GM12872 (cell line): ENCODE measurements around the gene METTL2B.

Experiments used
- TF ChIP-seq, protein P1 (sequence below): IDR thresholded peaks from 3 replicates; pipeline ENCODE4 v1.5.1; 2011; ENCODE audit warnings: low read depth, mild to moderate bottlenecking, low read length, moderate library complexity; ENCODE audit not compliant: insufficient read depth

METTL2B gene

GRCh38 chr7:128459394-128459878, 17.1 kb upstream of the METTL2B start:
- TF ChIP-seq, protein P1, sequence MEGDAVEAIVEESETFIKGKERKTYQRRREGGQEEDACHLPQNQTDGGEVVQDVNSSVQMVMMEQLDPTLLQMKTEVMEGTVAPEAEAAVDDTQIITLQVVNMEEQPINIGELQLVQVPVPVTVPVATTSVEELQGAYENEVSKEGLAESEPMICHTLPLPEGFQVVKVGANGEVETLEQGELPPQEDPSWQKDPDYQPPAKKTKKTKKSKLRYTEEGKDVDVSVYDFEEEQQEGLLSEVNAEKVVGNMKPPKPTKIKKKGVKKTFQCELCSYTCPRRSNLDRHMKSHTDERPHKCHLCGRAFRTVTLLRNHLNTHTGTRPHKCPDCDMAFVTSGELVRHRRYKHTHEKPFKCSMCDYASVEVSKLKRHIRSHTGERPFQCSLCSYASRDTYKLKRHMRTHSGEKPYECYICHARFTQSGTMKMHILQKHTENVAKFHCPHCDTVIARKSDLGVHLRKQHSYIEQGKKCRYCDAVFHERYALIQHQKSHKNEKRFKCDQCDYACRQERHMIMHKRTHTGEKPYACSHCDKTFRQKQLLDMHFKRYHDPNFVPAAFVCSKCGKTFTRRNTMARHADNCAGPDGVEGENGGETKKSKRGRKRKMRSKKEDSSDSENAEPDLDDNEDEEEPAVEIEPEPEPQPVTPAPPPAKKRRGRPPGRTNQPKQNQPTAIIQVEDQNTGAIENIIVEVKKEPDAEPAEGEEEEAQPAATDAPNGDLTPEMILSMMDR, result peak; percentile 81

DNA sequence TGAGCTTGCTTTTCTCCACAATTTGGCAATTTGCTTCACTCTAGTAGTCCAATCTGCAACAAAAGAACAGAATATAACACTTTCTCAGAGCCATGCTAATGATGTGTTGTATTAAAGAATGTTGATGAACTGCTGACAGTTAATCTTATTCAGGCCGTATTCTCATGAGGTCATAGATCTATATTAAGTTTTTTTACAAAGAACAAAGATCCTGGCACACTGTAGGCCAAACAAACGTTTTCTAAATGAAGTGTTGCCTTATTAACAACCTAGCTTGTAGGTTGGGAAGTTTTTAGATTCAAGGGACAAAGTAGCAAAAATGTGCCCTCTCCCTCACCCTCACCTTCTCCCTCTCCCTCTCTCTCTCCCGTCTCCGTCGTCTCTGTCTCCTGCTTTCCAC, 14.1 kb upstream of the METTL2B start:
- TF ChIP-seq, protein P1, result no peak

DNA sequence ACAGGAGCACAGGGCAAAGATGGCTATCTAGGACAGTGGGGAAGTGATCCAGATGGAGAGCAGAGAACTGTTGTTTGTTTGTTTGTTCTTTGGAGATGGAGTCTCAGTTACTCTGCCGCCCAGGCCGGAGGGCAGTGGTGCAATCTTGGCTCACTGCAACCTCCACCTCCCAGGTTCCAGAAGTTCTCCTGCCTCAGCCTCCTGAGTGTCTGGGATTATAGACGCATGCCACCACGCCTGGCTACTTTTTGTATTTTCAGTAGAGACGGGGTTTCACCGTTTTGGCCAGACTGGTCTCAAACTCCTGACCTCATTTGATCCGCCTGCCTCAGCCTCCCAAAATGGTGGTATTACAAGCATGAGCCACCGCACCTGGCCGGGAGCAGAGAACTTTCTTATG, 20.9 kb downstream of the METTL2B start:
- TF ChIP-seq, protein P1, result no peak

GRCh38 chr7:128530855-128531104, 54.2 kb downstream of the METTL2B start:
- TF ChIP-seq, protein P1, result no peak

GRCh38 chr7:128537410-128537809, 60.9 kb downstream of the METTL2B start:
- TF ChIP-seq, protein P1, result peak; percentile 23; the same call in 1 of the 3 replicates

- TF ChIP-seq, protein P1, result no peak
Observed at GRCh38 chr7:128550920-128551319, 74.4 kb downstream of the METTL2B start.
